Stimulated activated naive CD4-positive, alpha-beta T cell treated with Interleukin-2 at 50 U/mL for 16 hours (primary cell): ENCODE data around the gene DRC7.
"Not testable (repeated sequence)": the region's sequence is repeated elsewhere in the genome, so short reads cannot be mapped to it uniquely, and the experiment has no call there.

Experiments
- DNase-seq: peaks from one replicate; lab custom pipeline; 2025; lab: John Stamatoyannopoulos, UW

DRC7 gene

GRCh38 chr16:57735755-57736418 is 41.3 kb downstream of the DRC7 start, which contains the start of gene KATNB1:
TSS of gene KATNB1 (plus strand) at chr16:57735770. CDS start at chr16:57737244, 1,474 bp downstream.
- no peak for DNase-seq

GRCh38 chr16:57736419-57737351 is 42.1 kb downstream of the DRC7 start:
- DNase-seq: peak; percentile 37

- DNase-seq: no peak
Measured at GRCh38 chr16:57738844-57739243, 44.2 kb downstream of the DRC7 start.

DNA sequence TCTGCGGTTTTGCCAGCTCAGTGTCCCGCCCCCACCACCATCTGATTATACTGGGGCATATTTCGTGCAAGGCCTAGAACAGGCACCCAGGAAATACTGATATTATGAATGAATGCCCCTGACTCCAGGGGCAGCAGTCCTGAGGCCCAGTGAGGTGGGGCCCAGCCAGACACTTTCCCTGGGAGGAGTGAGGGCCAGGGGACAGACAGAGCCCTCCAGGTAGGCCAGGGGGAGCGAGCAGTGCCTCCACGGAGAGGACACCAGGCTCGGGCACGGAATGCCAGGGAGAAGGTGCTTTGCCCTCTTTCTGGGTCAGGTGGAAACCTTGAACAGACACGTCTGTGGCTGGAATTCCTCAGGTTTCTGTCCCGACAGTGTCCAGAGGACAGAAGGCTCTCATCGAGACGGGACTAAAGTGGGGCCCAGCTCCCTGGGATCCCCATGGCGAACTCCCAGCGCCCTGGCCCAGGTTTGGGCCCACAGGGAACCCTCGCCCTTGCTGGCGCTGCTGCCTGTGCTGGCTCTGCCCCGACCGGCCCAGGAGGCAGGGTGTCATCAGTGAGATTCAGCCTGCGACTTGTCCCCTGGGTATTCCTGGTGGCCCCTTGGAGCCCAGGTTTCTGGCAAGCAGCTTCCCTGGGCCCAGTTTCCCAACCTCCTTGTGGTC is 45.3 kb downstream of the DRC7 start:
- DNase-seq: no peak

- DNase-seq: no peak
Measured at GRCh38 chr16:57740423-57741071, 45.9 kb downstream of the DRC7 start.

DNA sequence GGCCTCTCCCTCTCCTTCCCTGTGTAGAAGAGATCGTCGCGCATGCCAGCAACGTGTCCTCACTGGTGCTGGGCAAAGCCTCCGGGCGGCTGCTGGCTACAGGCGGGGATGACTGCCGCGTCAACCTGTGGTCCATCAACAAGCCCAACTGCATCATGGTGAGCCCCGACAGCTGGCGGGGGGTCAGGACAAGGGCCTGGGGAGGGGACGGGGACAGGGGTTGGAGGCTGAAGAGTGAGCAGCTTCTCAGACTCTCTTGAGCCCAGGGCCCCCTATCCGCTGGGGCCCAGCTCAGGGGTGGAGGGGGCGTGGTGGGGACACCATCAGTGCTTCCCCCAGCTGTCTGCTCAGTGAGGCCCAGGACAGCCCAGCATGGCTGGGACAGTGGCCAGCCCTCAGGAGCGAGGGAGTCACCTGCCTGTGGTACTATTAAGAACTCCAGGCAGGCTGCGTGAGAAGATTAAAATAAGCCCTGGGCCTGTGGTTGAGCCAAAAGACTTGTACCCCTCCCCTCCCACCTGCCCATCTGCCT is 47.1 kb downstream of the DRC7 start:
- DNase-seq: no peak

- DNase-seq: no peak
Measured at GRCh38 chr16:57742543-57742942, 47.9 kb downstream of the DRC7 start.

GRCh38 chr16:57743458-57743857 is 48.9 kb downstream of the DRC7 start:
- DNase-seq: no peak

DNA sequence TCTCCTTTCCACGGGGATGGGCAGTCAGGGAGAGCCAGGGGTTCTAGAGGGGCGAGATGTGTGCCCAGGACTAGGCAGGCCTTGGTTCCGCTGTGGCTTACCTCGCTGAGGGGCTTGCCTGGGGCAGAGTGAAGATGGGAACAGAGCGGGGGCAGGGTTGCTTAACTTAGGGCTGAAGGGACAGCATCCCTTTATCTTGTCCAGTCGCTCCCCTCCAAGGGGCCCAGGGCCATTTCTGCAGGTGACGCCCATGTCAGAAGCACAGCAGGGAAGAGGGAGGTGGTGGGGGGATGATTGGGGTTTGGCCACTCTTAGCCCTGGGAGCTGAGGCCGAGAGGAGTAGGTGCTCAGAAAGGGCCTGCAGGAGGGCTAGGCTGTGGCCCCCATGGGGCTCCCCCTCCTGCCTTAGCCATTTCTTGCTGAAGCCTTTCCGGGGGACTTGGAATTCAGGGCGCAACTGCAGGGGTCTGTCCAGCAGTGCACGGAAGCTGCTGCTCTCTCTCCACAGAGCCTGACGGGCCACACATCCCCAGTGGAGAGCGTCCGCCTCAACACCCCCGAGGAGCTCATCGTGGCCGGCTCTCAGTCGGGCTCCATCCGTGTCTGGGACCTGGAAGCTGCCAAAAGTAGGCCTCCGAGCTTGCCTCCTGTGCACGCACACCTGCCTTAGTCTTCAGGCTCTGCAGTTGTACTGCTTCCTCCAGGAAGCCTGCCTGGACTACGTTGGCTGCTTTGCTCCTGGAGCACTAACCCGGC is 49.5 kb downstream of the DRC7 start:
- no peak for DNase-seq

DNA sequence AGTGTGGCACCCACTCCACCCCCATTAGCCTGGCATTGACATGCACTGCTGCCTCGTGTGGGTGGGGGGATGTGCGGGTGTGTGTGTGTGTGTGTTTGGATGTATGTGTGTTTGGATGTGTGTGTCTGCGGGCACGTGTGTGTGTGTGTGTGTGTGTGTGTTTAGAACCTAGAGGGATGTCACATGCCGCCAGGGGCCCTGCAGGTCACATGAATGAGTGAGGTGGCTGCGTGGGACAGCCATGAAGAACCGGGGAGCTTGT is 50.0 kb downstream of the DRC7 start:
- DNase-seq: no peak

GRCh38 chr16:57745768-57746167 is 51.2 kb downstream of the DRC7 start:
- DNase-seq: no peak

DNA sequence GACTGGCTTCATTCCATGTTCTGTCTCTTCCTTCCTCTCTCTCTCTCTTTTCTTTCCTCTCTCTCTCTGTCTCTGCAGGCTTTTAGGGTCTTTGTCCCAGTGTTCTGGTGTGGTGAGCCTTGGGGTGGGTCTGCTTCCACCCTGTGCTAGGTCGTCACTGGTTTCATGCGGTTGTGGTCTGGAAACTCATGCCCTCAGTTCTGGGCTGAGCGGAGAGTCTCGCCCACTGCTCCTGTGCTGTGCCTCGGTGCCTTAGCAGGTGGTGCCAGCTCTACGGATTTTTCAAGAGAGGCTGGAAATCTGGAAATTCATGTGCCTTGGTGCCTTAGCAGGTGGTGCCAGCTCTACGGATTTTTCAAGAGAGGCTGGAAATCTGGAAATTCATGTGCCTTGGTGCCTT is 51.7 kb downstream of the DRC7 start:
- DNase-seq: not testable (repeated sequence)

DNA sequence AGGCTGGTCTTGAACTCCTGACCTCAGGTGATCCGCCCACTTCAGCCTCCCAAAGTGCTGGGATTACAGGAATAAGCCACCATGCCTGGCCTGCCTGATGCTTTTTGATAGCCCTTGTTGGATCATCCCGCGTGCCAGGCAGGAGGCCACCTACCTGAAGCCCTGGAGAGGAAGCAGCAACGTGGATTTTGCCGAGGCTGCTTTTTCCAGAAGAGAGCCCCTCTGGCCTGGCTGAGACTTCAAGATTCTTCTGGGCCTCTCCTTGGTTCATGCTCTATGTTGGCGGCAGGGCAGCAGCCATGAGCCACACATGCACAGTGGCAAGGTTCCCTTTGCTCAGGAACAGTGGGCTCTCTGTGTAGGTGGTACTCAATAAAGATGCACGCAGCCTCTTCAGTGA is 52.5 kb downstream of the DRC7 start:
- no peak for DNase-seq

DNA sequence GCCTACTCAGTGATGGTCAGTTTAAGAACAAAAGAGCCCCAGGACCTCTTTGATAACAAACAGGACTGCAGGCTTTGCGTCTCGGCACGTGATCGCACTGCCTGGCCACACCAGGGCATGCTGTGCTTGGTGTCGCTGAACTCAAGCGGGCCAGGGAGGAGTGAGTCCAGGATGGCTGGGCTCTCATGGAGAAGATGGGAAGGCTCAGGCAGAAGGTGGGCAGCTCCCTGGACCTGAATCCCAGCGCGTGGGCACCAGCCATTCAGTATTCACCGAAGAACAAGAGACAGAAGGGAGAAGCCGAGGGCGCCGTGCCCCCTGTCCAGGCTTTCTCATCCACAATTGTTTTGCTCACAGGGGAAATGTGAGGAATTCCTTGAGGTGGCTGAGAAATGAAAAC is 52.9 kb downstream of the DRC7 start:
- no peak for DNase-seq

GRCh38 chr16:57747996-57748395 is 53.4 kb downstream of the DRC7 start:
- DNase-seq: no peak

DNA sequence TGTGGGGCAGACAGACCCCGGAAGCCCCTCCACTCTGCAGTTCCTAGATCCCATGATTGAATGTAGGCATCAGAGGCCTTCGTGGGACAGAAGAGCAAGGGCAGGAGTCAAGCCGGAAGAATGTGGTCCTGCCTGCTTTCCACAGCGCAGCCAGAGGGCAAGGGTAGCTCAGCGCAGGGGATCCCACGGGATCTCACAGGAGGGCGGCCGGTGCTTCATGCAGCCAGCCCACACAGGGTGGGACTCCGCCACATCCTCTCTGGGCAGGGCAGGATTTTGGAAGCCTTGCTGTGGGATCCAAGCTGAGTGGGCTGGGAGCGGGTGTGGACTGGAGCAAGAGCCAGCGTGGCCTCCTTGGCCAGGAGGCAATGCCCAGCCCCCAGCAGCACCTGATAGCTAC is 54.0 kb downstream of the DRC7 start:
- no peak for DNase-seq

DNA sequence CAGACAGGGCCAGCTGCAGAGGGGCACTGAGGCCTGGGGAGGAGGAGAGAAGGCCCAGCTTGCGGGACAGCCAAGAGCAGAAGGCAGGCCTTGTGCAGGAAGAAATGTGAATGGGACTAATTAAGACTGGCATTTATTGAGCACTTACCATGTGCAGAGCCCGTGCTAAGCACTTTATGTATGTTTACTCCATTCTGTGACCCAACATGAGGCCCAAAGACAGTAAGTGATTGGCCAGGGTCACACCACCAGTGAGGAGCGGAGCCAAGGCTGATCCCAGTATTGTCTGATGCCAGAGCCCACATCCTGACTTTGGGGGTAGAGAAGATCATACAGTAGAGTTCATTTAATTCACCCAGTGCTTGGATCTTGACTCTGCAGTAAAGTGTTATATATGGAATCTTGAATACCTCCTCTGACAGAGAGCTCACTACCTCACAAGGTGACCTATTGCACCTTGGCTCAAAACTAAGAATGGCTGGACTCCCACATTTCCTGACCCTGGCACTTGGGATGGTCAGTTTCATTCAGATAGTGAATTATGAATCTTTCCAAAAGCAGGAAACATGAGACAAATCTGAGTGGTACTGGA is 54.6 kb downstream of the DRC7 start:
- DNase-seq: no peak

DNA sequence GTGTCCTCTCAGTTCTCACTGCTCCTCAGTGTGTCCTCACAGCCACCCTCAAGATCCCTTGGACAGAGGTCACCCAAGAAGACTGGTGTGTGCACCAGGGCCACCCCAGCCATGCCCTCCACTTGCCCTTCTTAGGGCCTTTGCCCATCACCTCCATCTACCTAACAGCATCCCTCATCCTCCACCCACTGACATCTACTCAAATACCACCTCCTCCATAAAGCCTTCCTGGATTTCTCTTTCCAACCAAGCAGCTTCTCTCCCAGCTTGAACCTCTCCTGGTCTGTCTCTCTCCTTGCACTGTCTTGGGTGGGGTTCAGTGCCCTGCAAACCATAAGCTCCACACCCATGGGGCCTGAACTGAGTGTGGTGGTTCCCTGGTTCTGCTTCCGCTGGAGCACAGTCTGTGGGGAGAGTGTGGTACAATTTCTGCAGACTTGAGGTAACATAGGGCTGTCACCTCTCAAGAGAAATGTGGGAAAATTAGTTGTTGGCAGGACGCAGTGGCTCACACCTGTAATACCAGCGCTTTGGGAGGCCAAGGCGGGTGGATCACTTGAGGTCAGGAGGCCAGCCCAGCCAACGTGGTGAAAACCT is 55.3 kb downstream of the DRC7 start:
- DNase-seq: no peak

- no peak for DNase-seq
Measured at GRCh38 chr16:57750796-57751538, 56.4 kb downstream of the DRC7 start.
